ENCODE data around the gene NMNAT3. TPM values are rescaled to one million over a fixed set of nuclear protein-coding genes. Genes with fewer than 3 reads are reported as not detected.

Gene NMNAT3
- total RNA-seq, 1 experiment from 2014 or later, result 1.3 TPM

- peak; percentile 38 for DNase-seq
- Histone ChIP-seq H3K4me1 (ENCODE audit: insufficient read depth, low read length) (peaks cover 8% of the 10 kb centered on the region; the same call in 1 of the 2 replicates), H4K20me1 (ENCODE audit: control insufficient read depth, insufficient read depth, insufficient read length) (no peaks in the 10 kb centered on the region), H3K4ac (ENCODE audit: low read depth, low read length) (no peak overlapping the region), H3K23ac (ENCODE audit: insufficient read length, low read depth, low read length) (no peak overlapping the region), H3K56ac (ENCODE audit: insufficient read length, low read depth, low read length) (no peak overlapping the region), H3K27ac (ENCODE audit: insufficient read length, low read depth, low read length) (no peak overlapping the region), H2BK12ac (ENCODE audit: insufficient read length, low read depth, low read length) (no peak overlapping the region), H4K91ac (ENCODE audit: insufficient read length, low read depth, low read length) (no peak overlapping the region), H3K79me2 (ENCODE audit: insufficient read depth, low read length) (no peaks in the 10 kb centered on the region), H3K18ac (ENCODE audit: insufficient read length, low read depth, low read length) (no peak overlapping the region), H2BK120ac (ENCODE audit: low read depth, low read length, poor library complexity, severe bottlenecking) (no peak overlapping the region), H3K9ac (ENCODE audit: extremely low read depth, insufficient read length, low read length) (no peak overlapping the region), H3K4me2 (ENCODE audit: insufficient read depth, insufficient read length, low read length) (no peak overlapping the region), H2BK15ac (ENCODE audit: low read depth, low read length) (no peak overlapping the region), H4K8ac (replicated peaks; ENCODE audit: insufficient read length, low read depth, low read length) (no peak overlapping the region), H2AFZ (ENCODE audit: low read length) (no peak overlapping the region), H4K5ac (ENCODE audit: insufficient read length, low read depth, low read length) (no peak overlapping the region), H3K79me1 (ENCODE audit: insufficient read depth, low read depth, low read length, poor library complexity, severe bottlenecking) (no peaks in the 10 kb centered on the region), H3T11ph (ENCODE audit: low read length) (no peak overlapping the region), H3K14ac (ENCODE audit: insufficient read depth, low read length) (no peak overlapping the region), H2AK5ac (ENCODE audit: insufficient read length, low read length) (no peak overlapping the region), H3K9me3 (ENCODE audit: control insufficient read depth, low read depth, low read length) (no peaks in the 10 kb centered on the region), H3K27me3 (ENCODE audit: insufficient read depth, low read length) (peaks cover 16% of the 10 kb centered on the region; the same call in 1 of the 2 replicates), H2BK5ac (ENCODE audit: insufficient read length, low read length) (no peak overlapping the region), H2BK20ac (ENCODE audit: low read depth, low read length, poor library complexity, severe bottlenecking) (no peak overlapping the region), H3K23me2 (ENCODE audit: insufficient read length, low read depth, low read length, poor library complexity, severe bottlenecking) (peaks cover 6% of the 10 kb centered on the region)
- Mint-ChIP-seq H3K36me3 (ENCODE audit: insufficient read depth in 1 of 3, low read depth in 3 of 3) (no peaks in the 10 kb centered on the region), H3K4me3 (peak overlapping the region in 1 of 2 experiments; percentile 36; a peak in 2 of 5 replicates), H3K4me1 (peaks cover 22 to 29% of the 10 kb centered on the region in 2 experiments), H3K9me3 (no peaks in the 10 kb centered on the region), H3K27me3 (ENCODE audit: low read depth) (peaks cover 71% of the 10 kb centered on the region), H3K27ac (no peak overlapping the region)
- TF ChIP-seq CTCF (conservative IDR thresholded peaks at IDR 0.05), result no peak
- WGBS (ENCODE audit: extremely low coverage, insufficient read length, low lambda C conversion rate), result no CpG with 5 or more reads among the region's 2 CpGs
These were observed 2.4 kb downstream of the NMNAT3 start for GRCh38 chr3:139675327-139675726.
